ENCODE data around the gene COQ8A.

Gene COQ8A

GRCh38 chr1:227002531-227003049, 62.5 kb downstream of the COQ8A start:
- Histone ChIP-seq H4K20me1 (ENCODE audit: insufficient read depth, low read length) (no peaks in the 10 kb centered on the region), H3K4me2 (ENCODE audit: low read length) (no peak overlapping the region), H3K9me2 (ENCODE audit: low read depth, low read length) (no peaks in the 10 kb centered on the region), H3K9me3 (ENCODE audit: low read length) (no peaks in the 10 kb centered on the region), H3K4me3 (ENCODE audit: low read depth, low read length, poor library complexity, severe bottlenecking) (no peak overlapping the region), H3F3A (ENCODE audit: insufficient read depth, low read length) (no peaks in the 10 kb centered on the region), H3K36me3 (ENCODE audit: insufficient read depth, low read length) (no peaks in the 10 kb centered on the region), H3K27me3 (ENCODE audit: insufficient read depth, low read length) (no peaks in the 10 kb centered on the region), H3K4me1 (ENCODE audit: insufficient read depth, low read length, severe bottlenecking) (no peaks in the 10 kb centered on the region), H3K79me2 (ENCODE audit: insufficient read depth, low read length) (no peaks in the 10 kb centered on the region), H2AFZ (ENCODE audit: low read length) (no peak overlapping the region), H3K27ac (ENCODE audit: low read depth, low read length, poor library complexity, severe bottlenecking) (no peak overlapping the region), H3K9ac (ENCODE audit: low read length) (no peak overlapping the region)
- TF ChIP-seq CTCF (IDR thresholded peaks at IDR 0.05; ENCODE audit: low read length) (no peak), EZH2 (IDR thresholded peaks at IDR 0.05; ENCODE audit: borderline replicate concordance, low read length) (no peak)

GRCh38 chr1:227003165-227003564, 63.1 kb downstream of the COQ8A start:
- Histone ChIP-seq H3K4me1 (ENCODE audit: insufficient read depth, low read length, severe bottlenecking) (no peaks in the 10 kb centered on the region), H3K36me3 (ENCODE audit: insufficient read depth, low read length) (no peaks in the 10 kb centered on the region), H3K4me2 (ENCODE audit: low read length) (no peak overlapping the region), H3F3A (ENCODE audit: insufficient read depth, low read length) (no peaks in the 10 kb centered on the region), H3K27ac (ENCODE audit: low read depth, low read length, poor library complexity, severe bottlenecking) (no peak overlapping the region), H4K20me1 (ENCODE audit: insufficient read depth, low read length) (no peaks in the 10 kb centered on the region), H3K9ac (ENCODE audit: low read length) (no peak overlapping the region), H3K79me2 (ENCODE audit: insufficient read depth, low read length) (no peaks in the 10 kb centered on the region), H3K9me2 (ENCODE audit: low read depth, low read length) (no peaks in the 10 kb centered on the region), H3K9me3 (ENCODE audit: low read length) (no peaks in the 10 kb centered on the region), H2AFZ (ENCODE audit: low read length) (no peak overlapping the region), H3K4me3 (ENCODE audit: low read depth, low read length, poor library complexity, severe bottlenecking) (no peak overlapping the region), H3K27me3 (ENCODE audit: insufficient read depth, low read length) (no peaks in the 10 kb centered on the region)
- TF ChIP-seq CTCF (IDR thresholded peaks at IDR 0.05; ENCODE audit: low read length) (no peak), EZH2 (IDR thresholded peaks at IDR 0.05; ENCODE audit: borderline replicate concordance, low read length) (no peak)

DNA sequence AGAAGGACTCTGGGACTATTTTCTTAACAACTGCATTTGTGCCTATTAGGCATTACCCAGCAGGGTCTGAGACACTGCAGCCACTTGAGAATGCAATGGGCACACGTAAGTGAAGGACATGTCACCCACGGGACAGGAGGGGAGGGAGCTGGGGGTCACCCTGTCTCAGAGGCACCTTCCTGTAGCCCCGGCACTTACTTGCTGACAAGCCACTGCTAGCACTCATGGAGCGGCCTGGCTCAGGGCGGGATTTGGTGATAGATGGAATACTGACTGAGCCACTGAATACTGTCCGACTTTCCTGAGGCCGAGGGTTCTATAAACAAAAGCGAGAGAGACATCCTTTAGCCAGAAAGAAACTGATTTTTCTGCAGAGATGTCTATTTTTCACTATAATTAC, 64.7 kb downstream of the COQ8A start:
- no peak overlapping the region for H3K9ac ChIP-seq (ENCODE audit: low read length)
- H3K27ac ChIP-seq (ENCODE audit: low read depth, low read length, poor library complexity, severe bottlenecking), result no peak overlapping the region
- H3K79me2 ChIP-seq (ENCODE audit: insufficient read depth, low read length), result no peaks in the 10 kb centered on the region
- no peak overlapping the region for H2AFZ ChIP-seq (ENCODE audit: low read length)
- H3K4me3 ChIP-seq (ENCODE audit: low read depth, low read length, poor library complexity, severe bottlenecking), result no peak overlapping the region
- no peaks in the 10 kb centered on the region for H3K9me3 ChIP-seq (ENCODE audit: low read length)
- no peaks in the 10 kb centered on the region for H4K20me1 ChIP-seq (ENCODE audit: insufficient read depth, low read length)
- no peaks in the 10 kb centered on the region for H3K4me1 ChIP-seq (ENCODE audit: insufficient read depth, low read length, severe bottlenecking)
- no peaks in the 10 kb centered on the region for H3K27me3 ChIP-seq (ENCODE audit: insufficient read depth, low read length)
- H3K9me2 ChIP-seq (ENCODE audit: low read depth, low read length), result no peaks in the 10 kb centered on the region
- H3K36me3 ChIP-seq (ENCODE audit: insufficient read depth, low read length), result no peaks in the 10 kb centered on the region
- TF ChIP-seq EZH2 (IDR thresholded peaks at IDR 0.05; ENCODE audit: borderline replicate concordance, low read length), result no peak
- TF ChIP-seq CTCF (IDR thresholded peaks at IDR 0.05; ENCODE audit: low read length), result no peak
- H3F3A ChIP-seq (ENCODE audit: insufficient read depth, low read length), result no peaks in the 10 kb centered on the region
- no peak overlapping the region for H3K4me2 ChIP-seq (ENCODE audit: low read length)

All from OCI-LY1 (cell line).